ENCODE data around the gene CYP2W1. TPM values are rescaled to one million over a fixed set of nuclear protein-coding genes. Genes with fewer than 3 reads are reported as not detected.

The CYP2W1 gene
- total RNA-seq, 1 experiment from 2014 or later = not detected

GRCh38 chr7:945556-946255 is 37.3 kb upstream of the CYP2W1 start (continued):
- TF ChIP-seq ZNF416 (CRISPR knock-in tag; IDR thresholded peaks at IDR 0.05) (no peak), SOX15 (CRISPR knock-in tag; IDR thresholded peaks at IDR 0.05) (no peak), EMX1 (CRISPR knock-in tag; IDR thresholded peaks at IDR 0.05) (no peak), USF2 (CRISPR knock-in tag; IDR thresholded peaks at IDR 0.05) (no peak), JUN (CRISPR knock-in tag; IDR thresholded peaks at IDR 0.05) (no peak), NFYB (CRISPR knock-in tag; conservative IDR thresholded peaks at IDR 0.05; ENCODE audit: low read depth) (no peak), ATF1 (CRISPR knock-in tag; IDR thresholded peaks at IDR 0.05) (no peak), SP1 (CRISPR knock-in tag; conservative IDR thresholded peaks at IDR 0.05) (peak; percentile 68; the same call in 1 of the 2 replicates), SMAD4 (CRISPR knock-in tag; IDR thresholded peaks at IDR 0.05) (no peak), KAT7 (CRISPR knock-in tag; IDR thresholded peaks at IDR 0.05; ENCODE audit: borderline replicate concordance) (no peak), CREB1 (CRISPR knock-in tag; IDR thresholded peaks at IDR 0.05) (0 out of 2 replicates have a peak, but pooled peaks have one; percentile 20), CDX4 (CRISPR knock-in tag; IDR thresholded peaks at IDR 0.05; ENCODE audit: borderline replicate concordance) (no peak), ZNF396 (CRISPR knock-in tag; IDR thresholded peaks at IDR 0.05; ENCODE audit: borderline replicate concordance) (no peak), FOXK1 (CRISPR knock-in tag; IDR thresholded peaks at IDR 0.05) (no peak), FOXJ3 (CRISPR knock-in tag; IDR thresholded peaks at IDR 0.05; ENCODE audit: borderline replicate concordance) (no peak), USF1 (CRISPR knock-in tag; IDR thresholded peaks at IDR 0.05) (peak; percentile 10; the same call in 1 of the 2 replicates)

- peaks cover 13% of the 10 kb centered on the region for H3K4me1 Mint-ChIP-seq
- H3K36me3 Mint-ChIP-seq = no peaks in the 10 kb centered on the region
- no peak overlapping the region for H3K27ac Mint-ChIP-seq
- H3K9me3 Mint-ChIP-seq = no peaks in the 10 kb centered on the region
- ATAC-seq = no peak
- H3K27me3 Mint-ChIP-seq (ENCODE audit: low read depth) = peaks cover 14% of the 10 kb centered on the region
- ChIA-PET CTCF (interaction anchor here (0.6 to 1.3 kb wide), 5 partner anchors 10 to 47 kb away, joined by 3 to 4 read pairs (median 3); no protein-coding TSS in a partner anchor), POLR2A (interaction anchor here (1.2 to 1.8 kb wide), 2 partner anchors 28 to 47 kb away, joined by 3 to 4 read pairs; no protein-coding TSS in a partner anchor)
- H3K4me3 Mint-ChIP-seq = no peak overlapping the region
- no peak for DNase-seq (ENCODE audit: low spot score)
- no peak for TF ChIP-seq CTCF (IDR thresholded peaks at IDR 0.05)
- no peak for TF ChIP-seq E2F4 (CRISPR knock-in tag; IDR thresholded peaks at IDR 0.05; ENCODE audit: borderline replicate concordance, low read depth)
- TF ChIP-seq EMX1 (CRISPR knock-in tag; IDR thresholded peaks at IDR 0.05) = no peak
- TF ChIP-seq TP53 (CRISPR knock-in tag; IDR thresholded peaks at IDR 0.05) = no peak
- no peak for TF ChIP-seq SP1 (CRISPR knock-in tag; conservative IDR thresholded peaks at IDR 0.05)
- no peak for TF ChIP-seq ZMAT4 (CRISPR knock-in tag; IDR thresholded peaks at IDR 0.05)
- TF ChIP-seq FOXJ3 (CRISPR knock-in tag; IDR thresholded peaks at IDR 0.05; ENCODE audit: borderline replicate concordance) = no peak
Observed at GRCh38 chr7:946256-946996, 36.6 kb upstream of the CYP2W1 start.
